ENCODE data around the gene C22orf42. TPM values are rescaled to one million over a fixed set of nuclear protein-coding genes. Genes with fewer than 3 reads are reported as not detected.

The C22orf42 gene, protein sequence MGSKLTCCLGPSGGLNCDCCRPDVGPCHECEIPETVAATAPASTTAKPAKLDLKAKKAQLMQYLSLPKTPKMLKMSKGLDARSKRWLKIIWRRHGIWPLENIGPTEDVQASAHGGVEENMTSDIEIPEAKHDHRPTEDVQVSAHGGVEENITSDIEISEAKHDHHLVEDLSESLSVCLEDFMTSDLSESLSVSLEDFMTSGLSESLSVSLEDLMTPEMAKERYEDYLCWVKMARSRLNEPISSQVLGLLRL
- not detected for total RNA-seq

DNA sequence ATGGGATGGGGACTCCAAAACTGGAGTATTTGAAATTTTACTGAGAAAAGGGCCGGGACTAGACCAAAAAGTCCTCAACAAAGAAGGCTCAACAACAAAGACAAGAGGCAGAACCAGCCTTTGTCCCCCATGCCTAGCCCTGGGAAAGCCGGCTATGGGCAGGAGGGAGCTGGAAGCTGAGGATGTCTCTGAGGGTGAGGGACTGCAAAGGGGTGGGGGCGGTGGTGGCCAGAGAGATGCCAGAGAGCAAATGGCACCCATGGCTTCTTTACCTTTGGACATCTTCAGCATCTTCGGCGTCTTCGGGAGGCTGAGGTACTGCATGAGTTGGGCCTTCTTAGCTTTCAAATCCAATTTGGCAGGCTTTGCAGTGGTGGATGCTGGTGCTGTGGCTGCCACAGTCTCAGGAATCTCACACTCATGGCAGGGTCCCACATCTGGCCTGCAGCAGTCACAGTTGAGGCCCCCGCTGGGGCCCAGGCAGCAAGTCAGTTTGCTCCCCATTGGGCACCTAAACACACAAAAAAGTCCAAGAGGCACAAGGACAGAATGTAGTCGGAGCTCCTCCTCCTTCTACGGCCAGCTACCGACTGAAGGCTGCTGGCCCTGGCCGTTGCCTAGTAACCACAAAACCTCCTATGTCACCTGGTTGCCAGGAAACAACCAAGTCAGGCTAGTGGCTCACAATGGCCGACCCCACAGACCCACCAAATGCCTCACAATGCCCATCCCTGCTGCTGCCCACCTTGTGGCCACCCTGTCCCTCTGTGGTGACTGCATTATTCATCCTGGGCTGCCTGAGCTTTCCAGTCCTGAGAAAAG is at the start of gene C22orf42:
Gene C22orf42, minus strand, starts transcription at position 592 of the 822 bp plus-strand sequence. Its CDS starts 88 bp downstream, at position 504.
- no peak within 1 kb of the TSS for H3K4me3 ChIP-seq
- no peaks in the 10 kb centered on the region for H3K27me3 ChIP-seq
- H3K4me1 ChIP-seq: no peaks in the 10 kb centered on the region
- TF ChIP-seq, protein P1, sequence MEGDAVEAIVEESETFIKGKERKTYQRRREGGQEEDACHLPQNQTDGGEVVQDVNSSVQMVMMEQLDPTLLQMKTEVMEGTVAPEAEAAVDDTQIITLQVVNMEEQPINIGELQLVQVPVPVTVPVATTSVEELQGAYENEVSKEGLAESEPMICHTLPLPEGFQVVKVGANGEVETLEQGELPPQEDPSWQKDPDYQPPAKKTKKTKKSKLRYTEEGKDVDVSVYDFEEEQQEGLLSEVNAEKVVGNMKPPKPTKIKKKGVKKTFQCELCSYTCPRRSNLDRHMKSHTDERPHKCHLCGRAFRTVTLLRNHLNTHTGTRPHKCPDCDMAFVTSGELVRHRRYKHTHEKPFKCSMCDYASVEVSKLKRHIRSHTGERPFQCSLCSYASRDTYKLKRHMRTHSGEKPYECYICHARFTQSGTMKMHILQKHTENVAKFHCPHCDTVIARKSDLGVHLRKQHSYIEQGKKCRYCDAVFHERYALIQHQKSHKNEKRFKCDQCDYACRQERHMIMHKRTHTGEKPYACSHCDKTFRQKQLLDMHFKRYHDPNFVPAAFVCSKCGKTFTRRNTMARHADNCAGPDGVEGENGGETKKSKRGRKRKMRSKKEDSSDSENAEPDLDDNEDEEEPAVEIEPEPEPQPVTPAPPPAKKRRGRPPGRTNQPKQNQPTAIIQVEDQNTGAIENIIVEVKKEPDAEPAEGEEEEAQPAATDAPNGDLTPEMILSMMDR (IDR thresholded peaks at IDR 0.05): no peak
- DNase-seq (ENCODE audit: low spot score in 2 of 2): no peak
- no peak within 1 kb of the TSS for H3K27ac ChIP-seq
- H3K36me3 ChIP-seq: no peaks in the 10 kb centered on the region
- intact Hi-C loops (cut with DNase I): no loop called here
- no peaks in the 10 kb centered on the region for H3K9me3 ChIP-seq

DNA sequence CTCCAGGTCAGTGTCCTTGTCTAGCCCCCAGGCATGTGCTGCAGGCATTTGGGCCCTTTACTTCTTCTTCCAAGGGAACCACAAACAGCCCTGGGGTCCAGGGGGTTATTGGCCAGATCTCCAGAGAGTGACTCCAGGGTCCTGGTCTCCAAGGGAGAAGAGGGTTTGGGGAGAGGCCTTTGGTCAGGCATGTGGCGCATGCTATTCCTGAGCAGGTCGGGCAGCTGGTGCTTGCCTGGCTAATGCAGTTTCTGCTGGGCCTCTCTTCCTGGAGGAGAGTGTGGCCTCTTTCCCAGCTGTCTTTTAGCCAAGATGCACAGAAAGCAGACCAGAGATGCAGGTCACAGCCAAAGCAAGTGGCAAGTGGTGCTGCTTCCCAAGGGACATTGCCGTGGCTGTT is 49.6 kb upstream of the C22orf42 start:
- H3K4me1 ChIP-seq: no peaks in the 10 kb centered on the region
- H3K4me3 ChIP-seq: no peak overlapping the region
- no peaks in the 10 kb centered on the region for H3K9me3 ChIP-seq
- no peak for DNase-seq (ENCODE audit: low spot score in 2 of 2)
- intact Hi-C loops (cut with DNase I): no loop called here
- H3K27me3 ChIP-seq: peaks cover under 1% of the 10 kb centered on the region
- no peak overlapping the region for H3K27ac ChIP-seq
- TF ChIP-seq, protein P1 (IDR thresholded peaks at IDR 0.05): no peak
- no peaks in the 10 kb centered on the region for H3K36me3 ChIP-seq

DNA sequence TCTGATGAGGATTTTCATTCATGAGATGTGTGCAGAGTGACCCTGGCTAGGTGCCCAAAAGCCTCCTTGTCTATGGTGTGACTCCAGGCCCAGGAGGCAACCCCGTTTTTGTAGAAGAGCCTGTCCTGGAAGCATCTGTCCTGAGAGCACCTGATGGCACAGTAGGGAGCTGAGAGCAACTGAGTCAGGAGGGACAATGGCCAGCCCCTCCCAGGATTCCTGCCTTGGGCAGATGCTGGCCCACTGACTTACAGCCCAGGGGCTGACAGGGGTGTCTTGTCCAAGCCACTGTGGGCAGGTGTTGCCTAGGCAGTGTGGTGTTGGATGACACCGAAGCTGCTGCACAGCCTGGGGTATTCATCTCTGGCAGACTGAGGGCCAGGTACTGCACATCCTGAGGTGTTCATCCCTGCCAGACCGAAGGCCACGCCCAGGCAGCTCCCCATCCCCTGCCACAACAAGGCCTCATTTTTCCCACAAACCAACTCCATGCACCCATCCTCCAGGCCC is 48.9 kb upstream of the C22orf42 start:
- no peak overlapping the region for H3K4me3 ChIP-seq
- H3K27me3 ChIP-seq: peaks cover 6% of the 10 kb centered on the region
- DNase-seq (ENCODE audit: low spot score in 2 of 2): no peak
- TF ChIP-seq, protein P1 (IDR thresholded peaks at IDR 0.05): no peak
- H3K9me3 ChIP-seq: no peaks in the 10 kb centered on the region
- no peak overlapping the region for H3K27ac ChIP-seq
- intact Hi-C loops (cut with DNase I): no loop called here
- H3K4me1 ChIP-seq: no peaks in the 10 kb centered on the region
- no peaks in the 10 kb centered on the region for H3K36me3 ChIP-seq

DNA sequence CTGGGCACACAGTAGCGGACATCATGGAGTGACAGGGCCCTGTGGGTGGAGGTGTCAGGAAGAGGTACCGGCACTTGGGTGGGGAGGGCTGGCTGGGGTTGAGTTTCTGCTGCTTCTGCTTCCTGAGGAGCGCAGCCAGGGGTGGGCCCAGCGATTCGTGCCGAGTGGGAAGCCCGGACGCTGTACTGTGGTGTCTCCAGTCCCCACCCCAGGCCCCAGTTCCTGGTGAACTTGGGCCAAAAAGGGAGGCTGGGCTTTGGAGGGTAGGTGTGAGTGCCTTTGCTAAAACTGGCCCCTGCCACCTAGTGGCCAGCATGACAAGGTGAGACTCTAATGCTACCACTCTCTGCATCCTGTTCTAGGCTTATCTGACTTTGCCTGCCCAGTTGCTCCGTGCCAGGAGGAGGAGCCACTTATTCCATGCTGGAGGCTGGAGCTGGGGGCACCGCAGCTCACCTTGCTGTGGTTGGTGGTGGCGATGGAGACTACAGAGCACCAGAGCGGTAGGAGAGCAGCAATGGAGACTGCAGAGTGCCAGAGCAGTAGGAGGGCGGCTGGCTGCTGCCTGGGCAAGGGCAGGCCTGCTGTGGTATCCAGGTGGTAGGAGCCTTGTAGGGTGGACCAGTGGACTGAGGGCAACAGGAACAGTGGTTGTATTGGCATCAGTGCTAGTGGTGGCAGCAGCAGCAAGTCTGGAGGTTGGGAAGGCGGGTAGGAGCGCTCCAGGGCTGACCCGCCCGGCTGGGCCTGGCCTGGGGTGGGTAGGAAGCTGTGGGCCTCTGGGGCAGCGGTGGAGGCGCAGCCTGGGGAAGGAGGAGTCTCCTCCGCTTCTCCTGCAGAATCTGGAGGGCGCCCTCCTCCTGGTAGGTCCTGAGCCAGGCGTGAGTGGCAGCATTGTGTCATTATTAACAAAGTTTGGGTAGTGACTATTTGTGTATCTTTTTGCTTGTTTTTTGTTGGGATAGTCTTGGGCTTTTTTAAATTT is 48.0 kb upstream of the C22orf42 start:
- DNase-seq (ENCODE audit: low spot score in 2 of 2): no peak
- no peaks in the 10 kb centered on the region for H3K36me3 ChIP-seq
- H3K4me3 ChIP-seq: no peak overlapping the region
- TF ChIP-seq, protein P1 (IDR thresholded peaks at IDR 0.05): peak in 1 of 3 experiments; percentile 28
- H3K27me3 ChIP-seq: peaks cover 6% of the 10 kb centered on the region
- no peaks in the 10 kb centered on the region for H3K9me3 ChIP-seq
- intact Hi-C loops (cut with DNase I): no loop called here
- no peak overlapping the region for H3K27ac ChIP-seq
- no peaks in the 10 kb centered on the region for H3K4me1 ChIP-seq

All from ascending aorta (tissue), 2 donors.